ENCODE data around the gene ZSCAN4.

Gene ZSCAN4

GRCh38 chr19:57643734-57644133, 25.0 kb upstream of the ZSCAN4 start:
- no peak overlapping the region for H3K4me3 ChIP-seq (IDR thresholded peaks at IDR 0.05; ENCODE audit: insufficient read depth, low read depth, low read length)
- no peak overlapping the region for H3K9ac ChIP-seq
- H3K36me3 ChIP-seq (ENCODE audit: insufficient read depth): peaks cover 16% of the 10 kb centered on the region; the same call in 1 of the 2 replicates
- H3K79me2 ChIP-seq (ENCODE audit: insufficient read depth, low read depth): no peaks in the 10 kb centered on the region
- no peak overlapping the region for H2AFZ ChIP-seq (ENCODE audit: low read depth)
- no peaks in the 10 kb centered on the region for H4K20me1 ChIP-seq (ENCODE audit: insufficient read depth)
- H3K27me3 ChIP-seq (ENCODE audit: insufficient read depth, low read depth): no peaks in the 10 kb centered on the region
- H3K4me1 ChIP-seq (ENCODE audit: low read depth, poor library complexity, severe bottlenecking): no peaks in the 10 kb centered on the region
- H3K27ac ChIP-seq: no peak overlapping the region
- no peak for TF ChIP-seq CTCF (conservative IDR thresholded peaks at IDR 0.05; ENCODE audit: low read depth, low read length)
- no peak overlapping the region for H3K4me2 ChIP-seq

GRCh38 chr19:57648331-57649003, 20.3 kb upstream of the ZSCAN4 start:
- Histone ChIP-seq H3K4me1 (ENCODE audit: low read depth, poor library complexity, severe bottlenecking) (no peaks in the 10 kb centered on the region), H2AFZ (ENCODE audit: low read depth) (no peak overlapping the region), H3K36me3 (ENCODE audit: insufficient read depth) (no peaks in the 10 kb centered on the region), H3K9ac (no peak overlapping the region), H3K27ac (no peak overlapping the region), H3K4me3 (IDR thresholded peaks at IDR 0.05; ENCODE audit: insufficient read depth, low read depth, low read length) (no peak overlapping the region), H3K79me2 (ENCODE audit: insufficient read depth, low read depth) (no peaks in the 10 kb centered on the region), H3K4me2 (no peak overlapping the region), H3K27me3 (ENCODE audit: insufficient read depth, low read depth) (no peaks in the 10 kb centered on the region), H4K20me1 (ENCODE audit: insufficient read depth) (no peaks in the 10 kb centered on the region)
- TF ChIP-seq CTCF (conservative IDR thresholded peaks at IDR 0.05; ENCODE audit: low read depth, low read length): no peak

DNA sequence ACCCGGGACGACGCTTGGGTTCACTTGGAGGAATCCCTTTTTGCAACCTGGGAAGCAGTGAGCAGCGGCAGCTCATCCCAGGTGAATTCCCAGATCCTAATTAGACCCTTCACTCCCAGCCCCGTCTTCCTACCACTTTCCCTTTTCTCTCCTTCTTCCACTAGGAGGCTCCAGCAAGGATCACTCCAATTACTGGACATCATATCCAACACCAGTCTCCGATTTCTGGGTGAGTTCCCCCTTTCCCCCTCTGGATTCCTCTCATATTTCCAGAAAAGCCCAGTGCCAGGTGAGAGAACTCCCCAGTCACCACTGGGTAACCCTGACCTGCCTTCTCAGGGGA, 17.1 kb upstream of the ZSCAN4 start:
- H3K36me3 ChIP-seq (ENCODE audit: insufficient read depth): no peaks in the 10 kb centered on the region
- no peak overlapping the region for H3K9ac ChIP-seq
- no peak overlapping the region for H3K4me3 ChIP-seq (IDR thresholded peaks at IDR 0.05; ENCODE audit: insufficient read depth, low read depth, low read length)
- no peak overlapping the region for H3K27ac ChIP-seq
- TF ChIP-seq CTCF (conservative IDR thresholded peaks at IDR 0.05; ENCODE audit: low read depth, low read length): no peak
- no peaks in the 10 kb centered on the region for H3K27me3 ChIP-seq (ENCODE audit: insufficient read depth, low read depth)
- no peaks in the 10 kb centered on the region for H3K79me2 ChIP-seq (ENCODE audit: insufficient read depth, low read depth)
- no peak overlapping the region for H2AFZ ChIP-seq (ENCODE audit: low read depth)
- no peak overlapping the region for H3K4me2 ChIP-seq
- no peaks in the 10 kb centered on the region for H3K4me1 ChIP-seq (ENCODE audit: low read depth, poor library complexity, severe bottlenecking)
- H4K20me1 ChIP-seq (ENCODE audit: insufficient read depth): no peaks in the 10 kb centered on the region

DNA sequence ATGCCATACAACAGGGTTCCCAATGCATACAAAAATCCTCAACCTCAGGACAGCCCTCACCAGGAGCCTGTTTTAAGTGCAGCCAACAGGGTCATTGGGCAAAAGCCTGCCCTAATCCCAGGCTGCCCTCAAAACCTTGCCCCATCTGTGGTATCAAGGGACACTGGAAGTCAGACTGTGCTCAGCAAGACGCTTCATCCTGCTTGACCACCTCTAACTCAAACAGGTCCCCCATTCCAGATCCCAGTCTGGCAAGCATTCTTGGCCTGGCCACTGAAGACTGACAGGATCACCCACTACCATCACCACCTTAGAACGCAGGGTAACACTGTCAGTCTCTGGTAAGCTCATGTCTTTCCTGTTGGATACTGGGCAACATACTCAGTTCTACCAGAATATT, 15.0 kb upstream of the ZSCAN4 start:
- Histone ChIP-seq H3K27ac (no peak overlapping the region), H2AFZ (ENCODE audit: low read depth) (no peak overlapping the region), H3K9ac (no peak overlapping the region), H3K79me2 (ENCODE audit: insufficient read depth, low read depth) (no peaks in the 10 kb centered on the region), H3K4me2 (no peak overlapping the region), H3K27me3 (ENCODE audit: insufficient read depth, low read depth) (no peaks in the 10 kb centered on the region), H3K36me3 (ENCODE audit: insufficient read depth) (no peaks in the 10 kb centered on the region), H3K4me3 (IDR thresholded peaks at IDR 0.05; ENCODE audit: insufficient read depth, low read depth, low read length) (no peak overlapping the region), H4K20me1 (ENCODE audit: insufficient read depth) (no peaks in the 10 kb centered on the region), H3K4me1 (ENCODE audit: low read depth, poor library complexity, severe bottlenecking) (no peaks in the 10 kb centered on the region)
- no peak for TF ChIP-seq CTCF (conservative IDR thresholded peaks at IDR 0.05; ENCODE audit: low read depth, low read length)

All from KMS-11 (cell line).